Gastroesophageal sphincter (tissue), 3 donors: ENCODE data around the gene RECQL5.

Source experiments
- EP300 ChIP-seq: sonication (generic); formaldehyde crosslinking; IDR thresholded peaks from one replicate; pipeline ENCODE4 v1.6.1; 2017; ENCODE audit warnings: antibody characterized with exemption, mild to moderate bottlenecking
- POLR2AphosphoS5 ChIP-seq: sonication (generic); formaldehyde crosslinking; IDR thresholded peaks from one replicate; pipeline ENCODE4 v1.6.1; 2017; ENCODE audit warnings: antibody characterized with exemption
- TF ChIP-seq, protein P1 (sequence below), 4 experiments: fragments of 200-600 bp in 2 of 4; fragments of 450-650 bp in 2 of 4; sonication (generic) in 1 of 4; IDR thresholded peaks; one replicate each; pipeline ENCODE4 v1.5.1; 2017 to 2019; ENCODE audit warnings: antibody characterized with exemption in 4 of 4, mild to moderate bottlenecking in 2 of 4, moderate library complexity in 2 of 4

DNA sequence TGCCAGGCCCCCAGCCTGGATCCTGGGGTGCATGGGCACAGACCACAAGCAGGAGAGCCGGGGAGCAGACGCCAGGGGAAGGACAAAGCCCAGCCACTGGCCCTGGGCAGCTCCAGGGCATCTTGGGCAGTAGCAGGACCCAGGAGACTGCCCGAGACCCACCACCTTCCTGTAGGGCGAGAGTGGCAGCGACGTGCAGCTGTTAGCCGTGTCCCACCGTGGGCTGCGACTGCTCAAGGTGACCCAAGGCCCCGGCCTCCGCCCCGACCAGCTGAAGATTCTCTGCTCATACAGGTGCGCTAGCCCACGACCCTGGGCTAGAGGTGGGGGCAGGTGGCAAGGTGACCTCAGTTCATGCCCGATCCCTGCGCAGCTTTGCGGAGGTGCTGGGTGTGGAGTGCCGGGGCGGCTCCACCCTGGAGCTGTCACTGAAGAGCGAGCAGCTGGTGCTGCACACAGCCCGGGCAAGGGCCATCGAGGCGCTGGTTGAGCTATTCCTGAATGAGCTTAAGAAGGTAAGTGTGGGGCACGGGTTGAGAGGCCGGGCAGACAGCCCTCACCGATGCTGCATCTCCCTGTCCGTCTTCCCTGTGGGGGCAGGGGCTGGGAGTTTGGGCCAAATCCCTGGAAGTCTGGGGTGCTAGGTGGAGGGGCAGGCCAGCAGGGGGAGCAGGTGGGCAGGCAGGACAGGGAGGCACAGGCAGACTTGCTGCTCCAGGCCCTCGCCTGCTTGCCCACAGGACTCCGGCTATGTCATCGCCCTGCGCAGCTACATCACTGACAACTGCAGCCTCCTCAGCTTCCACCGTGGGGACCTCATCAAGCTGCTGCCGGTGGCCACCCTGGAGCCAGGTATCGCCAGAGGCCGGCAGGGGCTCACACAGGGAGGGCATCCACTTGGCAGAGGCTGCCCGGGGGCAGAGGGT, 47.2 kb downstream of the RECQL5 start:
- no peak for TF ChIP-seq POLR2AphosphoS5
- no peak for TF ChIP-seq EP300
- TF ChIP-seq, protein P1, sequence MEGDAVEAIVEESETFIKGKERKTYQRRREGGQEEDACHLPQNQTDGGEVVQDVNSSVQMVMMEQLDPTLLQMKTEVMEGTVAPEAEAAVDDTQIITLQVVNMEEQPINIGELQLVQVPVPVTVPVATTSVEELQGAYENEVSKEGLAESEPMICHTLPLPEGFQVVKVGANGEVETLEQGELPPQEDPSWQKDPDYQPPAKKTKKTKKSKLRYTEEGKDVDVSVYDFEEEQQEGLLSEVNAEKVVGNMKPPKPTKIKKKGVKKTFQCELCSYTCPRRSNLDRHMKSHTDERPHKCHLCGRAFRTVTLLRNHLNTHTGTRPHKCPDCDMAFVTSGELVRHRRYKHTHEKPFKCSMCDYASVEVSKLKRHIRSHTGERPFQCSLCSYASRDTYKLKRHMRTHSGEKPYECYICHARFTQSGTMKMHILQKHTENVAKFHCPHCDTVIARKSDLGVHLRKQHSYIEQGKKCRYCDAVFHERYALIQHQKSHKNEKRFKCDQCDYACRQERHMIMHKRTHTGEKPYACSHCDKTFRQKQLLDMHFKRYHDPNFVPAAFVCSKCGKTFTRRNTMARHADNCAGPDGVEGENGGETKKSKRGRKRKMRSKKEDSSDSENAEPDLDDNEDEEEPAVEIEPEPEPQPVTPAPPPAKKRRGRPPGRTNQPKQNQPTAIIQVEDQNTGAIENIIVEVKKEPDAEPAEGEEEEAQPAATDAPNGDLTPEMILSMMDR (IDR thresholded peaks at IDR 0.05), result peak in 1 of 4 experiments; percentile 27
